Transverse colon (tissue), 4 donors: ENCODE data around the gene GPR152. TPM values are rescaled to one million over a fixed set of nuclear protein-coding genes. Genes with fewer than 3 reads are reported as not detected.
A peak's percentile ranks its signal among the peaks of the same experiment; 100 is the strongest.

Source experiments
- DNase-seq: peaks from one replicate; pipeline ENCODE4 v3.0.0-alpha.2; 2019
- H3K27ac ChIP-seq, 4 donors: fragments of 200-600 bp; sonication (generic); 2 replicates each; pipeline ENCODE4 v1.5.1; 2016 to 2018; ENCODE audit warnings: inconsistent platforms in 4 of 4
- H3K27me3 ChIP-seq: fragments of 200-600 bp; sonication (generic); 2 replicates; pipeline ENCODE4 v1.5.1; 2017; ENCODE audit warnings: inconsistent platforms
- H3K36me3 ChIP-seq, 4 donors: fragments of 200-600 bp; sonication (generic); 2 replicates each; pipeline ENCODE4 v1.5.1; 2017 to 2019; ENCODE audit warnings: inconsistent platforms in 4 of 4
- H3K4me1 ChIP-seq, 4 donors: fragments of 200-600 bp; sonication (generic); 2 replicates each; pipeline ENCODE4 v1.5.1; 2017 to 2020; ENCODE audit warnings: inconsistent platforms in 4 of 4
- H3K4me3 ChIP-seq, 4 donors: fragments of 200-600 bp; sonication (generic); 1 replicate in 1 of 4; 2 replicates in 3 of 4; pipeline versions ENCODE4 v1.5.1 to v1.6.1; 2017 to 2019; ENCODE audit warnings: inconsistent platforms in 4 of 4
- H3K9me3 ChIP-seq, 2 donors: fragments of 200-600 bp; sonication (generic); 2 replicates each; pipeline ENCODE4 v1.5.1; 2017 to 2019; ENCODE audit warnings: inconsistent platforms in 2 of 2
- CTCF ChIP-seq, 5 experiments: fragments of 200-600 bp in 3 of 5; fragments of 450-650 bp in 2 of 5; sonication (generic) in 3 of 5; IDR thresholded peaks; 1 replicate in 2 of 5; 2 replicates in 3 of 5; pipeline ENCODE4 v1.5.1; 2016 to 2017; ENCODE audit warnings: antibody characterized with exemption in 5 of 5, inconsistent platforms in 3 of 5, mild to moderate bottlenecking in 2 of 5, moderate library complexity in 1 of 5
- EP300 ChIP-seq: sonication (generic); formaldehyde crosslinking; IDR thresholded peaks from one replicate; pipeline ENCODE4 v1.6.1; 2017; ENCODE audit warnings: antibody characterized with exemption, low read depth
- POLR2A ChIP-seq: fragments of 450-650 bp; IDR thresholded peaks from one replicate; pipeline ENCODE4 v1.6.1; 2016; ENCODE audit warnings: antibody characterized with exemption, mild to moderate bottlenecking, moderate library complexity
- POLR2AphosphoS5 ChIP-seq, 3 donors: sonication (generic); formaldehyde crosslinking; IDR thresholded peaks; one replicate each; pipeline ENCODE4 v1.6.1; 2016; ENCODE audit warnings: antibody characterized with exemption in 3 of 3
- WGBS, 2 donors: methylation state at CpG; one replicate each; pipeline ENCODE4 v1.1.5; 2018; ENCODE audit warnings: low coverage in 1 of 2; 5-methylcytosine and 5-hydroxymethylcytosine counted together
- in situ Hi-C, 4 donors: fragments of 200-750 bp; cut with MboI; loops; one replicate each; pipeline versions ENCODE4 v1.15.0 to v1.15.1; 2017; ENCODE audit warnings: low sequenced_read_pairs in 3 of 4, low pct_ligation_motif_present in 1 of 4, low pct_unique_long_range_greater_than_20kb in 1 of 4
- intact Hi-C: fragments of 100-400 bp; cut with DNase I; formaldehyde crosslinking; loops from one replicate; pipeline ENCODE4 v1.15.1; 2023; ENCODE audit warnings: low total_unique reads
- total RNA-seq, 4 donors: library from RNA; depleted of rRNA; stranded (reverse); fragments of >200 nt; gene quantifications; one replicate each; pipeline ENCODE4 v1.1.0, GENCODE V29; 2016

Gene GPR152
- total RNA-seq, 4 donors from 2014 or later = not detected

GRCh38 chr11:67435031-67435726 is 17.4 kb downstream of the GPR152 start:
- in situ Hi-C loops (no loop called here), intact Hi-C loops (no loop called here)
- H3K27ac ChIP-seq = peak overlapping the region in 2 of 4 donors; percentile 72 to 83
- no peaks in the 10 kb centered on the region for H3K9me3 ChIP-seq
- DNase-seq = no peak
- H3K4me1 ChIP-seq = peaks cover 0 to 19% (median 8%) of the 10 kb centered on the region in 4 donors
- H3K36me3 ChIP-seq = peaks cover 0 to 20% (median 7%) of the 10 kb centered on the region in 4 donors
- H3K27me3 ChIP-seq = no peaks in the 10 kb centered on the region
- WGBS, 2 donors = 70% methylated on average over 26 of the region's 26 CpGs; no CpG with 5 or more reads in 1 of the 2 donors
- no peak for TF ChIP-seq POLR2AphosphoS5 (IDR thresholded peaks at IDR 0.05)
- no peak for TF ChIP-seq CTCF (IDR thresholded peaks at IDR 0.05)
- no peak for TF ChIP-seq EP300
- TF ChIP-seq POLR2A = no peak
- peak overlapping the region in 1 of 4 donors; percentile 41 for H3K4me3 ChIP-seq

- intact Hi-C loops (no loop called here), in situ Hi-C loops (no loop called here)
- TF ChIP-seq POLR2AphosphoS5 (IDR thresholded peaks at IDR 0.05) (no peak), CTCF (IDR thresholded peaks at IDR 0.05) (no peak), POLR2A (no peak), EP300 (no peak)
- H3K27ac ChIP-seq = no peak overlapping the region
- H3K9me3 ChIP-seq = no peaks in the 10 kb centered on the region
- no peak for DNase-seq
- no peak overlapping the region for H3K4me3 ChIP-seq
- peaks cover 0 to 20% (median 7%) of the 10 kb centered on the region in 4 donors for H3K36me3 ChIP-seq
- peaks cover 2 to 17% (median 10%) of the 10 kb centered on the region in 4 donors for H3K4me1 ChIP-seq
- H3K27me3 ChIP-seq = no peaks in the 10 kb centered on the region
- 87% methylated on average over 21 of the region's 23 CpGs; no CpG with 5 or more reads in 1 of the 2 donors for WGBS, 2 donors
Observed at GRCh38 chr11:67434395-67434881, 18.1 kb downstream of the GPR152 start.

- Histone ChIP-seq H3K27ac (no peak overlapping the region), H3K36me3 (peaks cover 0 to 20% (median 7%) of the 10 kb centered on the region in 4 donors), H3K27me3 (no peaks in the 10 kb centered on the region), H3K4me3 (no peak overlapping the region), H3K4me1 (peaks cover 7 to 22% (median 15%) of the 10 kb centered on the region in 4 donors), H3K9me3 (no peaks in the 10 kb centered on the region)
- 80% methylated on average over 22 of the region's 22 CpGs; no CpG with 5 or more reads in 1 of the 2 donors for WGBS, 2 donors
- no peak for TF ChIP-seq CTCF (IDR thresholded peaks at IDR 0.05)
- no peak for TF ChIP-seq POLR2A
- no peak for TF ChIP-seq EP300
- no peak for TF ChIP-seq POLR2AphosphoS5 (IDR thresholded peaks at IDR 0.05)
- intact Hi-C loops = no loop called here
- in situ Hi-C loops = no loop called here
- DNase-seq = no peak
Observed at GRCh38 chr11:67433536-67434394, 18.8 kb downstream of the GPR152 start.
